GM11168 (cell line): ENCODE results near the gene PCDHGA1.
"Not testable (repeated sequence)": the region's sequence is repeated elsewhere in the genome, so short reads cannot be mapped to it uniquely, and the experiment has no call there.

Experiments
- in situ Hi-C: fragments of 300-500 bp; cut with MboI; formaldehyde crosslinking; loops from one replicate; pipeline ENCODE4 v1.12.0; 2022; ENCODE audit warnings: low sequenced_read_pairs; ENCODE audit not compliant: unreplicated experiment

PCDHGA1 gene

GRCh38 chr5:141345327-141345726 is 15.0 kb downstream of the PCDHGA1 start:
- in situ Hi-C loops: no loop called here

GRCh38 chr5:141346017-141346416 is 15.7 kb downstream of the PCDHGA1 start:
- in situ Hi-C loops: not testable (repeated sequence)

DNA sequence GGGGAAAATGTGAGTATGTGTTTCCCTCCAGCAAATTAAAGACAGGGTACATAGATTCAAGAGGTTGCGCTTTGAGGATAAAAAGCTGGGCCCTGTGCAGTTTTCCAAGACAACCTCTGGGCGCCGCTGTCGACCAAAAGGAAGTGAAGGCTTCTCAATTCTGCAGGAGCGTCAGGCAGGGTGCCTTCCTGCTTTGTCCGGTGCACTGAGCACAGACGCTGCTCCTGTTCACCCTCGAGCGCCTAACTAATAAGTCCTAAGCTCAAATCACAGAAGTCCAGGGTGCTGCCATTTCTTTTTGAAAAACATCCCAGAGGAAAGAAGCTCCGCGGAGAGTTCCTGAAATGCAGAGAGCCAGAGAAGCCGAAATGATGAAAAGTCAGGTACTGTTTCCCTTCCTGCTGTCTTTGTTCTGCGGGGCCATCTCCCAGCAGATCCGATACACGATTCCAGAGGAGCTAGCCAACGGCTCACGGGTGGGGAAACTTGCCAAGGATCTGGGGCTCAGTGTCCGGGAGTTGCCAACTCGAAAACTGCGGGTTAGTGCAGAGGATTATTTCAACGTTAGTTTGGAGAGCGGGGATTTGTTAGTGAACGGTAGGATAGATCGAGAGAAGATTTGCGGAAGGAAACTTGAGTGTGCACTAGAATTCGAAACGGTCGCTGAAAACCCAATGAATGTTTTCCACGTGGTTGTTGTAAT is 19.8 kb downstream of the PCDHGA1 start, which contains the start of gene PCDHGB1:
TSS of gene PCDHGB1 (plus strand) at position 183 of the 703 bp plus-strand sequence. CDS start at position 345, 162 bp downstream.
- in situ Hi-C loops: no loop called here

DNA sequence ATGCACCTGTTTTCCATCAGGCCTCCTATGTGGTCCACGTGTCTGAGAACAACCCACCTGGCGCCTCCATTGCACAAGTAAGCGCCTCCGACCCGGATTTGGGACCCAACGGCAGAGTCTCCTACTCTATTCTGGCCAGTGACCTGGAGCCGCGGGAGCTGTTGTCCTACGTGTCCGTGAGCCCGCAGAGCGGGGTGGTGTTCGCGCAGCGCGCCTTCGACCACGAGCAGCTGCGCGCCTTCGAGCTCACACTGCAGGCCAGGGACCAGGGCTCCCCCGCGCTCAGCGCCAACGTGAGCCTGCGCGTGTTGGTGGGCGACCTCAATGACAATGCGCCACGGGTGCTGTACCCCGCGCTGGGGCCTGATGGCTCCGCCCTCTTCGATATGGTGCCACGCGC is 21.3 kb downstream of the PCDHGA1 start:
- in situ Hi-C loops: no loop called here

DNA sequence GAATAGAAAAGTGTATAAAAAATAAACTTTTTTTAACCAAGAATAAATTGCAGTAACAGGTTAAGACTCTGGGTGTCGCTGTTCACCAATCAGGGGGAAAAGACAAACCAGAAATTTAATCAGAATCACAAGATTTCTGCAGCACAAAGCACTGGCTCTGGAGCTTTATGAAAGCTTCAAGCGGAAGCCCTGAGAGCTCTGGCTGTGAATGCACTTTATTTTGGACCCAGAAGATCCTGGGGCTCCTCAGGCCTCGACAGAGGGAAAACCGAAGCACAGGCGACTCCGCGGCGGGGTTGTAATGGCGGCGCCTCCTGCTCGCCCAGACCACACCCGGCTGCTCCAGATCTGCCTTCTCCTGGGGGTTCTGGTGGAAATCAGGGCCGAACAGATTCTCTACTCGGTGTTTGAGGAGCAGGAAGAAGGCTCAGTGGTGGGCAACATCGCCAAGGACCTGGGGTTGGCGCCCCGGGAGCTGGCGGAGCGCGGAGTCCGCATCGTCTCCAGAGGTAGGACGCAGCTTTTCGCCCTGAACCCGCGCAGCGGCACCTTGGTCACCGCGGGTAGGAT is 24.7 kb downstream of the PCDHGA1 start, which contains the start of gene PCDHGA4:
TSS of gene PCDHGA4 (plus strand) at position 122 of the 570 bp plus-strand sequence. CDS start at position 209, 87 bp downstream.
- in situ Hi-C loops: no loop called here

DNA sequence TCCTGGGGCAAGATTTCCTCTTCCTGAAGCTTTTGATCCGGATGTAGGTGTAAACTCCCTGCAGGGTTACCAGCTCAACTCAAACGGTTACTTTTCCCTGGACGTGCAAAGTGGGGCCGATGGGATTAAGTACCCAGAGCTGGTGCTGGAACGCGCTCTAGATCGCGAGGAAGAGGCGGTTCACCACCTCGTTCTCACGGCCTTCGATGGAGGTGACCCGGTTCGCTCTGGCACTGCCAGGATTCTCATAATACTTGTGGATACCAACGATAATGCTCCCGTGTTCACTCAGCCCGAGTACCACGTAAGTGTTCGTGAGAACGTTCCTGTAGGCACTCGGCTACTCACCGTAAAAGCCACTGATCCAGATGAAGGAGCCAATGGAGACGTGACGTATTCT is 25.3 kb downstream of the PCDHGA1 start:
- in situ Hi-C loops: no loop called here

- in situ Hi-C loops: no loop called here
Observed at GRCh38 chr5:141356133-141356532, 25.8 kb downstream of the PCDHGA1 start.

GRCh38 chr5:141356950-141357349 is 26.6 kb downstream of the PCDHGA1 start:
- in situ Hi-C loops: no loop called here

GRCh38 chr5:141359790-141360426 is 29.6 kb downstream of the PCDHGA1 start, which contains the start of gene PCDHGB2:
Gene PCDHGB2, plus strand, starts transcription at chr5:141359994. Its CDS starts 142 bp downstream, at chr5:141360136.
- in situ Hi-C loops: no loop called here

DNA sequence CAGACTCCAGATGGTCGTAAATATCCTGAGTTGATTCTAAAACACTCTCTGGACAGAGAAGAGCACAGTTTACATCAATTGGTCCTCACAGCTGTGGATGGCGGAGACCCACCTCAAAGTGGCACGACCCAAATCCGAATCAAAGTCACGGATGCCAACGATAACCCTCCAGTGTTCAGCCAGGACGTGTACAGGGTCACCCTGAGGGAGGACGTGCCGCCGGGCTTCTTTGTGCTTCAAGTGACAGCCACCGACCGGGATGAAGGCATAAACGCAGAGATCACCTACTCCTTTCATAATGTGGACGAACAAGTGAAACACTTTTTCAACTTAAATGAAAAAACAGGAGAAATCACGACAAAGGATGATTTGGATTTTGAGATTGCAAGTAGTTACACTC is 30.4 kb downstream of the PCDHGA1 start:
- in situ Hi-C loops: no loop called here

- in situ Hi-C loops: no loop called here
Observed at GRCh38 chr5:141362719-141363118, 32.4 kb downstream of the PCDHGA1 start.

DNA sequence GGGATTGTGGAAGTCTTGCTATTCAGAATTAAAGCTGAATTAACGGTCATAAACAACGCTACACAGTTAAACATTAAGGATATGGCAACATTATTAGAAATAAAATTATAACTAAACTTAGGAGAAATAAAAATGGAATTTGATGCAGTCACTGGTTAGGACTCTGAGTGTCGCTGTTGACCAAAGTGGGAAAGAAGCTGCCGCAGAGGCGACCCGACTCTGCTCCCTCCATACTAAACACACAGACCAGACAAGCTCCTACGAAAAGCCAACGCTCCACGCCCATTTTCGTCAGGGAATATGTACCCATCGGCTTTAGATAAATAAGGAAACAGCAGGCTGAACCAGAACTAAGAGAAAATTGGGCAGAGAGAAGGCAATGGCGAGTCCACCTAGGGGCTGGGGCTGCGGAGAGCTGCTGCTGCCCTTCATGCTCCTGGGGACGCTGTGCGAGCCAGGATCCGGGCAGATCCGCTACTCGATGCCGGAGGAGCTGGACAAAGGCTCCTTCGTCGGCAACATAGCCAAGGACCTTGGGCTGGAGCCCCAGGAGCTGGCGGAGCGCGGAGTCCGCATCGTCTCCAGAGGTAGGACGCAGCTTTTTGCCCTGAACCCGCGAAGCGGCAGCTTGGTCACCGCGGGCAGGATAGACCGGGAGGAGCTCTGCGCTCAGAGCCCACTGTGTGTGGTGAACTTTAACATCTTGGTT is 33.8 kb downstream of the PCDHGA1 start, which contains the start of gene PCDHGA5:
TSS of gene PCDHGA5 (plus strand) at position 211 of the 709 bp plus-strand sequence. CDS start at position 380, 169 bp downstream.
- in situ Hi-C loops: no loop called here

DNA sequence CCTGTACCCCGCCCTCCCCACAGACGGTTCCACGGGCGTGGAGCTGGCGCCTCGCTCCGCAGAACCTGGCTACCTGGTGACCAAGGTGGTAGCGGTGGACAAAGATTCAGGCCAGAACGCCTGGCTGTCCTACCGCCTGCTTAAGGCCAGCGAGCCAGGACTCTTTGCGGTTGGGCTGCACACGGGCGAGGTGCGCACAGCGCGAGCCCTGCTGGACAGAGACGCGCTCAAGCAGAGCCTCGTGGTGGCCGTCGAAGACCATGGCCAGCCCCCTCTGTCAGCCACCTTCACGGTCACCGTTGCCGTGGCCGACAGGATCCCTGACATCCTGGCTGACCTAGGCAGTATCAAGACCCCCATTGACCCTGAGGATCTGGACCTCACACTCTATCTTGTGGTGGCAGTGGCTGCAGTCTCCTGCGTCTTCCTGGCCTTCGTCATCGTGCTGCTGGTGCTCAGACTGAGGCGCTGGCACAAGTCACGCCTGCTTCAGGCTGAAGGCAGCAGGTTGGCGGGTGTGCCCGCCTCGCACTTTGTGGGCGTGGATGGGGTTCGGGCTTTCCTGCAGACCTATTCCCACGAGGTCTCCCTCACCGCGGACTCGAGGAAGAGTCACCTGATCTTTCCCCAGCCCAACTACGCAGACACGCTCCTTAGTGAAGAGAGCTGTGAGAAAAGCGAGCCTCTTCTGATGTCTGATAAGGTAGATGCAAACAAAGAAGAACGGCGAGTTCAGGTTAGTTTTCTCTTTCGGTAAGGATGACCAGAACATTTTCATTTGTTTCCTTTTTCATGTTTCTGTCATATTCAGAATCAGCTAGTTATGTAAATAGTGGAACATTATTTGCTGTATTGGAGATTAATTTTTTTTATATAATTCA is 35.9 kb downstream of the PCDHGA1 start:
- in situ Hi-C loops: no loop called here

- in situ Hi-C loops: no loop called here
Observed at GRCh38 chr5:141369994-141370848, 39.9 kb downstream of the PCDHGA1 start, which contains the start of gene PCDHGB3. Gene PCDHGB3, plus strand, starts transcription at chr5:141370242. Its CDS starts 153 bp downstream, at chr5:141370395.

GRCh38 chr5:141371572-141372475 is 41.5 kb downstream of the PCDHGA1 start:
- in situ Hi-C loops: no loop called here

DNA sequence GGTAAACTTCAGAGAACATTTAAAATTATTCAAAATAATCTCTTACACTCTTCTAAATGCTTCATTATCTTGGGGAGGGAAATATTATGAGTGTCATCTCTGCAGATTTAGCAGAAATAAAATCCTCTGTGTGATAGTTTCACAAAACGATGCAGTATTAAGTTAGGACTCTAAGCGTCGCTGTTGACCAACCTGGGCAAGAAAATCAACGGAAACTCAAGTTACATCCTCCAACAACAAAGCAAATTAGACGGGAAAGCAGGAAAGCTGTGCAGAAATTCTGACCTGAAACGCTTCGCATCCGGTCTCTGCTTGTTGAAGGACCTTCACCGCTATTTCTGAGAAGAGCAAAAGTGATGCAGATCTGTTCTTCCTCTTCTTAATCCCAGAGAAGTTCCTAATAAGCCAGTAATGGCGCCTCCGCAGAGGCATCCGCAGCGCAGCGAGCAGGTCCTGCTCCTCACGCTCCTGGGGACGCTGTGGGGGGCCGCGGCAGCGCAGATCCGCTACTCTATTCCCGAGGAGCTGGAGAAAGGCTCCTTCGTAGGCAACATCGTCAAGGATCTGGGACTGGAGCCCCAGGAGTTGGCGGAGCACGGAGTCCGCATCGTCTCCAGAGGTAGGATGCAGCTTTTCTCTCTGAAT is 43.5 kb downstream of the PCDHGA1 start, which contains the start of gene PCDHGA6:
TSS of gene PCDHGA6 (plus strand) at position 219 of the 645 bp plus-strand sequence. CDS start at position 412, 193 bp downstream.
- in situ Hi-C loops: no loop called here

GRCh38 chr5:141374627-141375026 is 44.3 kb downstream of the PCDHGA1 start:
- in situ Hi-C loops: no loop called here
